ENCODE measurements around the gene ARF6. TPM values are rescaled to one million over a fixed set of nuclear protein-coding genes. Genes with fewer than 3 reads are reported as not detected.
A peak's percentile ranks its signal among the peaks of the same experiment; 100 is the strongest.
"Not testable (repeated sequence)": the region's sequence is repeated elsewhere in the genome, so short reads cannot be mapped to it uniquely, and the experiment has no call there.

ARF6 gene
- total and polyA plus RNA-seq, 5 donors from 2014 or later = 94.6 to 171 (median 152) TPM

- peak overlapping the region; percentile 96 to 99 (median 98) for H3K27ac Mint-ChIP-seq
- ATAC-seq (ENCODE audit: low read depth in 2 of 2) = peak; percentile 93 to 94
- peaks cover 40% of the 10 kb centered on the region for H3K4me1 ChIP-seq (ENCODE audit: control insufficient read depth, insufficient read depth, low read length, poor library complexity, severe bottlenecking)
Measured at GRCh38 chr14:49867831-49868719, 24.8 kb upstream of the ARF6 start.

GRCh38 chr14:49868720-49869114 is 24.2 kb upstream of the ARF6 start:
- ATAC-seq (ENCODE audit: low read depth in 2 of 2) (no peak), DNase-seq (no peak)
- H3K9me3 ChIP-seq (ENCODE audit: control insufficient read depth in 2 of 2, low read length in 2 of 2) = no peaks in the 10 kb centered on the region
- peaks cover 34% of the 10 kb centered on the region for H3K4me1 ChIP-seq (ENCODE audit: control insufficient read depth, insufficient read depth, low read length, poor library complexity, severe bottlenecking)
- peak overlapping the region; percentile 94 for H3K27ac ChIP-seq (ENCODE audit: insufficient read depth, low read length, poor library complexity, severe bottlenecking)
- peak overlapping the region; percentile 79 to 96 (median 90) for H3K4me3 Mint-ChIP-seq
- peaks cover 5 to 22% (median 9%) of the 10 kb centered on the region in 4 donors for H3K4me1 Mint-ChIP-seq
- peak overlapping the region; percentile 91 for H3K4me3 ChIP-seq (ENCODE audit: low read depth, low read length)
- H3K36me3 Mint-ChIP-seq = no peaks in the 10 kb centered on the region
- H3K27ac Mint-ChIP-seq = peak overlapping the region; percentile 96 to 99 (median 98)
- peaks cover 4% of the 10 kb centered on the region for H3K27me3 Mint-ChIP-seq
- H3K27me3 ChIP-seq (ENCODE audit: control insufficient read depth, insufficient read depth, low read length) = no peaks in the 10 kb centered on the region
- no peaks in the 10 kb centered on the region for H3K36me3 ChIP-seq (ENCODE audit: control insufficient read depth, insufficient read depth, low read length)
- peaks cover 0 to 1% (median 0%) of the 10 kb centered on the region in 7 donors for H3K9me3 Mint-ChIP-seq

More at GRCh38 chr14:49867831-49868719, 24.8 kb upstream of the ARF6 start:
- Mint-ChIP-seq H3K9me3 (peaks cover 0 to 1% (median 0%) of the 10 kb centered on the region in 7 donors), H3K4me3 (peak overlapping the region; percentile 79 to 96 (median 90)), H3K4me1 (peaks cover 7 to 22% (median 10%) of the 10 kb centered on the region in 4 donors), H3K27me3 (peaks cover 4% of the 10 kb centered on the region), H3K36me3 (no peaks in the 10 kb centered on the region)
- Histone ChIP-seq H3K4me3 (ENCODE audit: low read depth, low read length) (peak overlapping the region; percentile 91), H3K27ac (ENCODE audit: insufficient read depth, low read length, poor library complexity, severe bottlenecking) (peak overlapping the region; percentile 94), H3K9me3 (ENCODE audit: control insufficient read depth in 2 of 2, low read length in 2 of 2) (no peaks in the 10 kb centered on the region), H3K27me3 (ENCODE audit: control insufficient read depth, insufficient read depth, low read length) (no peaks in the 10 kb centered on the region), H3K36me3 (ENCODE audit: control insufficient read depth, insufficient read depth, low read length) (no peaks in the 10 kb centered on the region)
- peak; percentile 95 to 99 (median 97) for DNase-seq

DNA sequence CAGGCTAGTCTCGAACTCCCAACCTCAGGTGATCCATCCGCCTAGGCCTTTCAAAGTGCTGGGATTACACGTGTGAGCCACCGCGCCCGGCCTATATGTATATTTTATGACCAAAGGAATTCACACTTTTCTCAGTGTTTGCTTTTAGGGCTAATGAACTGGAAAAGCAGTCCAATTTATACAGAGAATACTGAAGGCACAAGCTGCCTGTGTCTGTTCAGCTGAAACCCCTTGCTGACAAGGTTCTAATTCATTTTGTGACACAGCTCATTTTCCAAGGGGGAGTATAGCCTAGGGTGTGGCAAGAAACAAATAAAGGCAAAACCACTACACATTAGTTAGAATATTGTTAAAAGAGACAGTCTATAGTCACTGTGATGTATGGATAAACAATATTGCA is 22.0 kb upstream of the ARF6 start:
- Histone ChIP-seq H3K4me1 (ENCODE audit: control insufficient read depth, insufficient read depth, low read length, poor library complexity, severe bottlenecking) (peaks cover 15% of the 10 kb centered on the region), H3K9me3 (ENCODE audit: control insufficient read depth in 2 of 2, low read length in 2 of 2) (no peaks in the 10 kb centered on the region), H3K4me3 (ENCODE audit: low read depth, low read length) (no peak overlapping the region), H3K27me3 (ENCODE audit: control insufficient read depth, insufficient read depth, low read length) (no peaks in the 10 kb centered on the region), H3K36me3 (ENCODE audit: control insufficient read depth, insufficient read depth, low read length) (no peaks in the 10 kb centered on the region), H3K27ac (ENCODE audit: insufficient read depth, low read length, poor library complexity, severe bottlenecking) (no peak overlapping the region)
- Mint-ChIP-seq H3K4me3 (no peak overlapping the region), H3K27me3 (peaks cover 4% of the 10 kb centered on the region), H3K9me3 (peaks cover 0 to 1% (median 0%) of the 10 kb centered on the region in 7 donors), H3K36me3 (no peaks in the 10 kb centered on the region), H3K4me1 (peaks cover 5 to 22% (median 9%) of the 10 kb centered on the region in 4 donors), H3K27ac (no peak overlapping the region)
- no peak for DNase-seq
- no peak for ATAC-seq (ENCODE audit: low read depth in 2 of 2)

DNA sequence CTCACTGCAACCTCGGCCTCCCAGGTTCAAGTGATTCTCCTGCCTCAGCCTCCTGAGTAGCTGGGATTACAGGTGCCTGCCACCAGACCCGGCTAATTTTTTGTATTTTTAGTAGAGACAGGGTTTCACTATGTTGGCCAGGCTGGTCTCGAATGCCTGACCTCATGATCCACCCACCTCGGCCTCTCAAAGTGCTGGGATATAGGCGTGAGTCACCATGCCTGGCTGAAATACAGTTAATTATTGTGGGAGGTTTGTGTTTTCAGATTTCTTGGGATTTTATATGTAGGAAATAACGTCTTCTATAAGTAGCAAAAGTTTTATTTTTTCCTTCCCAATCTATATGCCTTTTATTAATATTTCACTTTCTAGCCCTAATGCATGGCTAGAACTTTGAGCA is 19.3 kb upstream of the ARF6 start:
- not testable (repeated sequence) for ATAC-seq (ENCODE audit: low read depth in 2 of 2); H3K27ac Mint-ChIP-seq

GRCh38 chr14:49875640-49876198 is 17.2 kb upstream of the ARF6 start:
- H3K4me3 ChIP-seq (ENCODE audit: low read depth, low read length) = no peak overlapping the region
- H3K27me3 ChIP-seq (ENCODE audit: control insufficient read depth, insufficient read depth, low read length) = no peaks in the 10 kb centered on the region
- Mint-ChIP-seq H3K4me3 (no peak overlapping the region), H3K36me3 (no peaks in the 10 kb centered on the region), H3K27me3 (no peaks in the 10 kb centered on the region), H3K9me3 (peaks cover 0 to 2% (median 0%) of the 10 kb centered on the region in 7 donors), H3K27ac (no peak overlapping the region), H3K4me1 (peaks cover 0 to 14% (median 8%) of the 10 kb centered on the region in 4 donors)
- ATAC-seq (ENCODE audit: low read depth in 2 of 2) (no peak), DNase-seq (no peak)
- H3K4me1 ChIP-seq (ENCODE audit: control insufficient read depth, insufficient read depth, low read length, poor library complexity, severe bottlenecking) = peaks cover 8% of the 10 kb centered on the region
- H3K36me3 ChIP-seq (ENCODE audit: control insufficient read depth, insufficient read depth, low read length) = no peaks in the 10 kb centered on the region
- H3K27ac ChIP-seq (ENCODE audit: insufficient read depth, low read length, poor library complexity, severe bottlenecking) = no peak overlapping the region
- H3K9me3 ChIP-seq (ENCODE audit: control insufficient read depth in 2 of 2, low read length in 2 of 2) = no peaks in the 10 kb centered on the region

More for the DNA sequence above, 19.3 kb upstream of the ARF6 start:
- H3K4me1 ChIP-seq (ENCODE audit: control insufficient read depth, insufficient read depth, low read length, poor library complexity, severe bottlenecking); H3K9me3 Mint-ChIP-seq; H3K9me3 ChIP-seq (ENCODE audit: control insufficient read depth in 2 of 2, low read length in 2 of 2); H3K27me3 ChIP-seq (ENCODE audit: control insufficient read depth, insufficient read depth, low read length); H3K27me3 Mint-ChIP-seq; DNase-seq; H3K36me3 ChIP-seq (ENCODE audit: control insufficient read depth, insufficient read depth, low read length); H3K4me3 ChIP-seq (ENCODE audit: low read depth, low read length); H3K4me3 Mint-ChIP-seq; H3K27ac ChIP-seq (ENCODE audit: insufficient read depth, low read length, poor library complexity, severe bottlenecking); H3K36me3 Mint-ChIP-seq: not testable (repeated sequence)
- H3K4me1 Mint-ChIP-seq = peaks cover under 1 to 11% (median 2%) of the 10 kb centered on the region in 4 donors

- H3K9me3 ChIP-seq (ENCODE audit: control insufficient read depth in 2 of 2, low read length in 2 of 2) = no peaks in the 10 kb centered on the region
- Mint-ChIP-seq H3K27ac (no peak overlapping the region), H3K27me3 (no peaks in the 10 kb centered on the region), H3K36me3 (no peaks in the 10 kb centered on the region), H3K4me1 (peaks cover 0 to 19% (median 10%) of the 10 kb centered on the region in 4 donors), H3K9me3 (peaks cover 0 to 2% (median 0%) of the 10 kb centered on the region in 7 donors), H3K4me3 (no peak overlapping the region)
- H3K27ac ChIP-seq (ENCODE audit: insufficient read depth, low read length, poor library complexity, severe bottlenecking) = no peak overlapping the region
- no peak for DNase-seq
- no peaks in the 10 kb centered on the region for H3K27me3 ChIP-seq (ENCODE audit: control insufficient read depth, insufficient read depth, low read length)
- no peak overlapping the region for H3K4me3 ChIP-seq (ENCODE audit: low read depth, low read length)
- no peaks in the 10 kb centered on the region for H3K36me3 ChIP-seq (ENCODE audit: control insufficient read depth, insufficient read depth, low read length)
- H3K4me1 ChIP-seq (ENCODE audit: control insufficient read depth, insufficient read depth, low read length, poor library complexity, severe bottlenecking) = peaks cover 8% of the 10 kb centered on the region
- no peak for ATAC-seq (ENCODE audit: low read depth in 2 of 2)
Measured at GRCh38 chr14:49876563-49877127, 16.2 kb upstream of the ARF6 start.

DNA sequence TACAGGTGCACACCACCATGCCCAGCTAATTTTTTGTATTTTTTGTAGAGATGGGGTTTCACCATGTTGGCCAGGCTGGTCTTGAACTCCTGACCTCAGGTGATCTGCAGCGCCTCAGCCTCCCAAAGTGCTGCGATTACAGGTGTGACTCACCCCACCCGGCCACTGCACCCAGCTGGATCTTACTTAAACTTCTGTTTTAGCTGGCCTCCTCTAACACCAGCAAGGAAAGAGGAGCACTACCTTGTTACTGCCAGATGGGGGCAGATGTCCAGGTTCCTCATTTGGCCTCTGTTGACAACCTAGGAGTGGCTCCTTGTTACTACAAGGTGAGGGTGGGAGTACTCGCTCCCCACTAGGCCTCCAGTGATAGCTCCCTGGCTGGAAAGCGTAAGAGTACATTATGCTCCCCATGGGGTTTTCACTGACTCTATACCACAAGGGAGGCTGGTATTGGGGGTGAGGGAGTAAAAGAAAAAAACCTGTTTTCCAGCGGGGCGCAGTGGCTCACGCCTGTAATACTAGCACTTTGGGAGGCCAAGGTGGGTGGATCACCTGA is 13.2 kb upstream of the ARF6 start:
- H3K9me3 Mint-ChIP-seq = peaks cover 0 to 2% (median 0%) of the 10 kb centered on the region in 7 donors
- Histone ChIP-seq H3K36me3 (ENCODE audit: control insufficient read depth, insufficient read depth, low read length) (no peaks in the 10 kb centered on the region), H3K4me1 (ENCODE audit: control insufficient read depth, insufficient read depth, low read length, poor library complexity, severe bottlenecking) (peaks cover 8% of the 10 kb centered on the region), H3K27me3 (ENCODE audit: control insufficient read depth, insufficient read depth, low read length) (no peaks in the 10 kb centered on the region), H3K4me3 (ENCODE audit: low read depth, low read length) (no peak overlapping the region), H3K9me3 (ENCODE audit: control insufficient read depth in 2 of 2, low read length in 2 of 2) (no peaks in the 10 kb centered on the region), H3K27ac (ENCODE audit: insufficient read depth, low read length, poor library complexity, severe bottlenecking) (no peak overlapping the region)
- H3K4me1 Mint-ChIP-seq = peaks cover 0 to 19% (median 10%) of the 10 kb centered on the region in 4 donors
- no peaks in the 10 kb centered on the region for H3K27me3 Mint-ChIP-seq
- peak overlapping the region in 2 of 3 donors; percentile 51 to 66 for H3K27ac Mint-ChIP-seq
- peak; percentile 89 to 91 for ATAC-seq (ENCODE audit: low read depth in 2 of 2)
- no peak overlapping the region for H3K4me3 Mint-ChIP-seq
- peak; percentile 32 to 86 (median 64) for DNase-seq
- no peaks in the 10 kb centered on the region for H3K36me3 Mint-ChIP-seq
